GM13976 (cell line): ENCODE measurements around the gene COL16A1.

Experiments used
- DNase-seq: peaks from one replicate; pipeline ENCODE4 v3.0.0; 2012; ENCODE audit warnings: low spot score
- CTCF ChIP-seq: IDR thresholded peaks from 2 replicates; pipeline ENCODE4 v1.5.1; 2012; ENCODE audit warnings: borderline replicate concordance, mild to moderate bottlenecking; ENCODE audit not compliant: insufficient read depth; ENCODE audit errors: extremely low read depth, missing control alignments, control extremely low read depth
- in situ Hi-C: fragments of 300-500 bp; cut with MboI; formaldehyde crosslinking; loops from one replicate; pipeline ENCODE4 v1.12.0; 2022; ENCODE audit warnings: low sequenced_read_pairs, mixed read lengths, inconsistent platforms; ENCODE audit not compliant: unreplicated experiment

The COL16A1 gene

GRCh38 chr1:31615939-31616338 lies 87.9 kb downstream of the COL16A1 start:
- DNase-seq = no peak
- no peak for TF ChIP-seq CTCF
- in situ Hi-C loops = loop anchor here (10.0 kb wide), 1 partner anchor 51 kb away; no protein-coding TSS in a partner anchor

DNA sequence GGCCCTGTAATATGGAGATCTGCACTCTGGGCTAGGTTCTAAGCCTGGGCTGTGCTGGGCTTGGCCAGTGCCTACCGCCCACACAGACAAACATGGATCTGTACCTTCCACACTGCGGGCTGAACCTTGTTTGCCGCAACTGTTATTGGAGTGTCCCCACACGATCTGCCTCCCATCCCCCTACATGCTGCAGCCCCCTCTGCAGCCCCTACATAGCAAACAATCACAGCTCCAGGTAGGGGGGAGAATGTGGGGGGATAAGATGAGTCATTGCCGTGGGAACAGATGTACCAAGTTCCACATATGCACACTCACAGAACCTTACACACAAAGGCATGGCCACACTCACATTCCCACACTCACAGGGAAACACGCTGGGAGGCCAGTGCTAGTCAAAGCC lies 88.4 kb downstream of the COL16A1 start:
- TF ChIP-seq CTCF = no peak
- in situ Hi-C loops = loop anchor here (10.0 kb wide), 1 partner anchor 51 kb away; no protein-coding TSS in a partner anchor
- DNase-seq = no peak

DNA sequence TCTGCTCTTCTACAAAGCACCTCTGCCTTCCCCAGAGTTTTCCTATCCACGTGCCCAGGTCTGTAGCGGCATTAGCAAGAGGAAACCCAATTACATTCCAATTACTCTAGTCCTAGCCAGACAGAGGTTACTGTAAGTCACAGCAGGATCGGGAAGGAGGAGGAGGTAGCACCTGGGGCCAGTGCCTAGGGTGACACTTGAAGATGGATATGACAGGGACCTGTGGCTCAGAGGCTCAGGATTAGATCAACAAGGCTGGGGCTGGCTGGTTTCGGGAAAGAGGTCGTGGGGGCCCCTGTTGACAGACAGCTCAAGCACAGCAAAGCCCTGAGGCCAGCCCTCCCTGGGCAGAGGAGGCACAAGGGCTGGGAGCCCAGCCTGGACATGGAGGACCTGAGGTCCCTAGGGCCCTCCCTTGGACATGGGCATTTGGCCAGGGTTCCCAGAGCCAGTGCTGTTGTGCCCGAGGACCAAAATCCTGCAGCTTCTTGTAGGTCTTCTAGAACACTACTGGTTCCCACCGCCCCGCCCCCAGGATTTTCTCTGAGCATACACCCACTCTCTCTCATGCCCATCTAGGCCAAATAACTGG lies 89.3 kb downstream of the COL16A1 start:
- no peak for DNase-seq
- in situ Hi-C loops = loop anchor here (10.0 kb wide), 1 partner anchor 50 kb away; no protein-coding TSS in a partner anchor
- no peak for TF ChIP-seq CTCF

- no peak for DNase-seq
- TF ChIP-seq CTCF = no peak
- in situ Hi-C loops = loop anchor here (10.0 kb wide), 1 partner anchor 45 kb away; no protein-coding TSS in a partner anchor
These were observed 94.2 kb downstream of the COL16A1 start for GRCh38 chr1:31609514-31610118.

DNA sequence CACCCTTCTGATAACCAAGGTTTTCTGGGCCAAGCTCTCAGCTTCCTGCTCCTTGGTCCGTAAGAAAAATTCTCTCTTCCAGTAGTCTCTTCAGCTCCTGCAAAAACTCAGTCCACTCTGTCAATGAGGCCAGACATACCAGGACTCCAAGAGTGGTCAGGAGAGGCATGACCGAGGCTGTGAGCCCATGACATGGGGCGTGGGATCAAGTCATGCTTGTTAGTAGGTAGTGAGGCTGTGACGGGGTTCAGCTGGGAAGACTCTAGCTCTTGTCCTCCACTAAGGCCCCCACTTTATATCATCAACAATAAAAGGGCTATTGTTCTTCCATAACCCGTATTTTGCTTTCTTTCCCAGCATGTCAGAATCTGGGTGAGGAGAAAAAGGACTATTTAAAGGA lies 96.5 kb downstream of the COL16A1 start:
- TF ChIP-seq CTCF = no peak
- in situ Hi-C loops = no loop called here
- no peak for DNase-seq

GRCh38 chr1:31605908-31606427 lies 97.8 kb downstream of the COL16A1 start:
- peak; percentile 85 for DNase-seq
- TF ChIP-seq CTCF = no peak
- in situ Hi-C loops = no loop called here
